ENCODE results near the gene SKI.

GRCh38 chr1:2234762-2235113, 6.6 kb downstream of the SKI start:
- TF ChIP-seq ZNF274 (IDR thresholded peaks at IDR 0.05; ENCODE audit: low read depth, low read length) (no peak), YY1 (IDR thresholded peaks at IDR 0.05; ENCODE audit: insufficient read depth, insufficient read length) (no peak)
